Kasumi-1 (cell line): ENCODE data around the gene KIF15.

Experiments used
- DNase-seq, 2 experiments: peaks; one replicate each; lab custom pipeline; 2025; lab: John Stamatoyannopoulos, UW

The KIF15 gene

GRCh38 chr3:44883213-44883955, 121.8 kb downstream of the KIF15 start:
- no peak for DNase-seq

GRCh38 chr3:44883999-44884431, 122.4 kb downstream of the KIF15 start:
- DNase-seq, result no peak

GRCh38 chr3:44885618-44886017, 124.0 kb downstream of the KIF15 start:
- DNase-seq, result no peak

GRCh38 chr3:44886561-44886960, 125.0 kb downstream of the KIF15 start:
- no peak for DNase-seq

GRCh38 chr3:44887101-44887500, 125.5 kb downstream of the KIF15 start:
- DNase-seq, result no peak

- no peak for DNase-seq
Measured at GRCh38 chr3:44890258-44890657, 128.7 kb downstream of the KIF15 start.

GRCh38 chr3:44890852-44891251, 129.3 kb downstream of the KIF15 start:
- DNase-seq, result peak; percentile 44 to 54

GRCh38 chr3:44892689-44893088, 131.1 kb downstream of the KIF15 start:
- DNase-seq, result no peak

GRCh38 chr3:44893097-44893496, 131.5 kb downstream of the KIF15 start:
- no peak for DNase-seq

- DNase-seq, result no peak
Measured at GRCh38 chr3:44894485-44894884, 132.9 kb downstream of the KIF15 start.

GRCh38 chr3:44896440-44896839, 134.8 kb downstream of the KIF15 start:
- DNase-seq, result no peak

GRCh38 chr3:44899683-44900367, 138.2 kb downstream of the KIF15 start:
- no peak for DNase-seq

GRCh38 chr3:44902628-44903027, 141.0 kb downstream of the KIF15 start:
- DNase-seq, result no peak
